Brain microvascular endothelial cell (primary cell): Measurements from ENCODE around the gene ENOX1.
A peak's percentile ranks its signal among the peaks of the same experiment; 100 is the strongest.

ENCODE experiments used
- DNase-seq: peaks from one replicate; pipeline ENCODE4 v3.0.0-alpha.2; 2020
- H3K27ac ChIP-seq: fragments of 250-450 bp; sonication (Bioruptor Pico); 2 replicates; pipeline ENCODE4 v1.5.1; 2020; ENCODE audit warnings: mild to moderate bottlenecking, moderate library complexity
- H3K27me3 ChIP-seq: fragments of 250-450 bp; sonication (Bioruptor Pico); replicated peaks from 2 replicates; pipeline ENCODE4 v1.5.1; 2020; ENCODE audit warnings: mild to moderate bottlenecking
- H3K36me3 ChIP-seq: fragments of 250-450 bp; sonication (Bioruptor Pico); replicated peaks from 2 replicates; pipeline ENCODE4 v1.5.1; 2020; ENCODE audit warnings: mild to moderate bottlenecking
- H3K4me3 ChIP-seq: 2 replicates; pipeline ENCODE4 v1.5.1; 2011; ENCODE audit warnings: low read depth, mild to moderate bottlenecking, control low read depth, low read length, moderate library complexity
- CTCF ChIP-seq: IDR thresholded peaks from 2 replicates; pipeline ENCODE4 v1.5.1; 2011; ENCODE audit warnings: low read depth, mild to moderate bottlenecking, moderate library complexity, low read length, control low read depth, inconsistent platforms; ENCODE audit errors: missing control alignments
- in situ Hi-C: cut with HindIII; loops from 2 replicates; pipeline ENCODE4 v1.10.0; 2017; ENCODE audit warnings: low sequenced_read_pairs, low pct_ligation_motif_present

ENOX1 gene

GRCh38 chr13:43725460-43725859 is 61.3 kb downstream of the ENOX1 start:
- Histone ChIP-seq H3K27me3 (no peaks in the 10 kb centered on the region), H3K4me3 (no peak overlapping the region), H3K36me3 (no peaks in the 10 kb centered on the region), H3K27ac (no peak overlapping the region)
- no peak for DNase-seq
- in situ Hi-C loops, result no loop called here
- TF ChIP-seq CTCF, result no peak

DNA sequence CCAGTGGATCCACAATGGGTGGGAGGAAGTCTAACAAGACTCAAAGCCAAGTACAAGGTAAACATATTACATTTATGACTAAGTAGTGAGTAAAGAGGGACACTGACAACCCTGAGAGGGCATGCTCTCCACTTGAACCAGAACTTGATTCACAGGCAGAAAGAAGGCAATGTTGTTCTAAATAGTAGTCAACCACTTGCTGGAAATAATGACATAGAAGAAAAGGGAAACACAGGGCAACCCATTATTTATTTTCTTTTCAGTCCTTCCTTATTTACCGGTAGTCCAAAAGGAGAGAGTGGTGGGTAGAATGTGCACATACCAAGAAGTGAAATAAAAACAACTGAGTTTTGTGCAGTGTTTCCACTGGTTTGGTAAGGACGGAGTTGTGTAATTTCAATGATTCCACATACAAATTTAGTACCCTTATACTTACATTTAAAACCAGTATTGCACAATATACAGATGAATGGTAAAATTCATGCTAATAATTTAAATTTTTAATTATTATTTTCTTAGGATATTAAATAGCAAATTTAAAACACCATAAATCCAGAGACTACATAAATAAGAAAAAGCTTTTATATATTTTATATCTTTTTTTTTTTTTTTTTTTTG is 65.9 kb downstream of the ENOX1 start:
- Histone ChIP-seq H3K27me3 (no peaks in the 10 kb centered on the region), H3K4me3 (no peak overlapping the region), H3K36me3 (no peaks in the 10 kb centered on the region), H3K27ac (no peak overlapping the region)
- DNase-seq, result peak; percentile 31
- in situ Hi-C loops, result no loop called here
- no peak for TF ChIP-seq CTCF

DNA sequence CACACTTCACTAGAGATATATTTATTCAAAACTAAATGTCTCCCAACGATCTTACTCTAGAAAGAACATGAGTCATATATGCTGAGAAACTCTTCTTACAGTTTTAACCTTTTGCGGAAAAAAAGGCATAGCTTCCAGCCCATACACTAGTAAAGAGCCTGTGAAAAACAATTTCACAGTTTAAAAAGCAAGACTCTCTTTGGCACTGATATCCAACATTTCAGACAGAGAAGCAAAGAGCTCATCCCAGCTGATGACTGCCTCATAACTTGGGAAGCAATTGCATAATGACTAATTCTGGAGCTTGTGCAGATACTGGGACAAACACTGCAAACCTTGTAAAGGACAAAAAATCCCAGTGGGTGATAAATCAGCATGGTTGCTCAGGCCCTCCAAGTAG is 88.0 kb downstream of the ENOX1 start:
- in situ Hi-C loops, result no loop called here
- TF ChIP-seq CTCF, result no peak
- H3K27ac ChIP-seq, result no peak overlapping the region
- no peak overlapping the region for H3K4me3 ChIP-seq
- peak; percentile 36 for DNase-seq
- H3K27me3 ChIP-seq, result no peaks in the 10 kb centered on the region
- H3K36me3 ChIP-seq, result no peaks in the 10 kb centered on the region

DNA sequence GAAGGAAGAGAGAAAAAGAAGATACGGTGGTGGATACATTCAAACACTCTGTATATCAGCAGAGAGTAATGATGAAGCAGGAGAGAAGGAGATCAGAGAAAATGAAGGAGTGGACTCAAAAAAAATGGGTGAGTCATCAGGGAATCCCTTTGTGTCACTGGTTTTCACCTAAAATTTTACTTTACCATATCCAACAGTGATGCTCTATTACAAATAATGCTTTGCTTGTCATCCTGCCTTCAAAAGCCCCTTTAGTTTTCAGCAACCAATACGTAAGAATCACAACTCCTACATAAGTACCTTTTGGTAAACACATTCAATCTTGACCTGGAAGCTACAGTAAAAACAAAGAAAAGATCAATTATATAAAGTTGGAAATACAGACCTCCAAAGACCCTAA is 88.8 kb downstream of the ENOX1 start:
- Histone ChIP-seq H3K27ac (no peak overlapping the region), H3K36me3 (no peaks in the 10 kb centered on the region), H3K4me3 (no peak overlapping the region), H3K27me3 (no peaks in the 10 kb centered on the region)
- no peak for DNase-seq
- TF ChIP-seq CTCF, result no peak
- in situ Hi-C loops, result no loop called here

DNA sequence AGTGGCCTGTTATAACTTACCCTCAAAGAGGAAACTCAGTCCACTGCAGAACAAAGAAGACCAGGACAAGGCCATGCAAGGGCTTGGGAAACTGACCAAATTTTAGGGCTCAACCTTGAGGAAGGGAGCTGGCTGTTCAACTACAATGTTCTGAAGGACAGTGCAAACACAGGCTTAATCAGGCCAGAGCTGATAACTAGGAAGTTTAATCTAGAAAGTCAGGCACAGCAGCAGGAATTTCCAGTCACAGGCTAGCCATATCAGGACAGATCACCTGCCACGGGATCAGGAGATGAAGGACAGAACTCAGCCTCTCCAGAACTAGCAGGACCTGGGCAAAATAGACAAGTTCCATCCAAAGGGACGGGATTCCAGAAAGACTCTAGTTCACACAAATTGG is 89.4 kb downstream of the ENOX1 start:
- no peaks in the 10 kb centered on the region for H3K27me3 ChIP-seq
- no peak for TF ChIP-seq CTCF
- H3K4me3 ChIP-seq, result no peak overlapping the region
- in situ Hi-C loops, result no loop called here
- no peak overlapping the region for H3K27ac ChIP-seq
- no peaks in the 10 kb centered on the region for H3K36me3 ChIP-seq
- no peak for DNase-seq

- no peak for TF ChIP-seq CTCF
- H3K36me3 ChIP-seq, result no peaks in the 10 kb centered on the region
- no peak overlapping the region for H3K27ac ChIP-seq
- in situ Hi-C loops, result no loop called here
- no peaks in the 10 kb centered on the region for H3K27me3 ChIP-seq
- H3K4me3 ChIP-seq, result no peak overlapping the region
- DNase-seq, result no peak
Measured at GRCh38 chr13:43694146-43694664, 92.6 kb downstream of the ENOX1 start.
